GM23338 (cell line): Measurements from ENCODE around the gene GALNT9. TPM values are rescaled to one million over a fixed set of nuclear protein-coding genes. Genes with fewer than 3 reads are reported as not detected.

Experiments
- ATAC-seq: fragments of 200-7000 bp; cut with Tn5 transposase; 3 replicates; pipeline ENCODE4 v1.9.1; 2020
- DNase-seq: peaks from one replicate; pipeline ENCODE4 v3.0.0-alpha.2; 2015; ENCODE audit warnings: low spot score
- H2AFZ ChIP-seq: fragments of 200-600 bp; sonication (generic); 2 replicates; pipeline ENCODE4 v1.8.0; 2016; ENCODE audit warnings: antibody characterized with exemption, mild to moderate bottlenecking, moderate library complexity
- H3F3A ChIP-seq: fragments of 200-600 bp; sonication (generic); replicated peaks from 2 replicates; pipeline ENCODE4 v1.8.0; 2017; ENCODE audit warnings: antibody characterized with exemption, mixed run types, low read depth
- H3K27ac ChIP-seq: fragments of 200-600 bp; sonication (generic); 2 replicates; pipeline ENCODE4 v1.6.1; 2016; ENCODE audit warnings: low read depth
- H3K27me3 ChIP-seq: fragments of 200-600 bp; sonication (generic); 2 replicates; pipeline ENCODE4 v1.8.0; 2016; ENCODE audit warnings: mild to moderate bottlenecking, mixed run types, moderate library complexity; ENCODE audit not compliant: insufficient read depth
- H3K36me3 ChIP-seq: fragments of 200-600 bp; sonication (generic); 2 replicates; pipeline ENCODE4 v1.8.0; 2016; ENCODE audit warnings: mild to moderate bottlenecking; ENCODE audit not compliant: insufficient read depth
- H3K4me1 ChIP-seq: fragments of 200-600 bp; sonication (generic); 2 replicates; pipeline ENCODE4 v1.8.0; 2016; ENCODE audit warnings: mild to moderate bottlenecking, moderate library complexity; ENCODE audit not compliant: insufficient read depth
- H3K4me2 ChIP-seq: fragments of 200-600 bp; sonication (generic); 2 replicates; pipeline ENCODE4 v1.7.1; 2017; ENCODE audit warnings: mixed run types
- H3K4me3 ChIP-seq: fragments of 200-600 bp; sonication (generic); 2 replicates; pipeline ENCODE4 v1.6.1; 2016; ENCODE audit warnings: mixed run types
- H3K79me2 ChIP-seq: fragments of 200-600 bp; sonication (generic); replicated peaks from 2 replicates; pipeline ENCODE4 v1.8.0; 2017; ENCODE audit warnings: mild to moderate bottlenecking; ENCODE audit not compliant: insufficient read depth
- H3K9me2 ChIP-seq: fragments of 200-600 bp; sonication (generic); 2 replicates; pipeline ENCODE4 v1.8.0; 2017; ENCODE audit not compliant: insufficient read depth
- H4K20me1 ChIP-seq: fragments of 200-600 bp; sonication (generic); replicated peaks from 2 replicates; pipeline ENCODE4 v1.8.0; 2017; ENCODE audit warnings: mild to moderate bottlenecking; ENCODE audit not compliant: insufficient read depth
- H3K27ac Mint-ChIP-seq: 2 replicates; pipeline ENCODE4 v1.8.0; 2020; ENCODE audit warnings: inconsistent platforms, mild to moderate bottlenecking, moderate library complexity, mixed read lengths
- H3K27me3 Mint-ChIP-seq: 3 replicates; pipeline ENCODE4 v1.8.0; 2022; ENCODE audit warnings: low read depth, mild to moderate bottlenecking, moderate library complexity, mixed read lengths, inconsistent platforms; ENCODE audit not compliant: insufficient read depth, poor library complexity
- H3K36me3 Mint-ChIP-seq: 3 replicates; pipeline ENCODE4 v1.8.0; 2021; ENCODE audit warnings: low read depth, mild to moderate bottlenecking, inconsistent platforms, moderate library complexity, mixed read lengths
- H3K4me1 Mint-ChIP-seq: 3 replicates; pipeline ENCODE4 v1.8.0; 2020; ENCODE audit warnings: mild to moderate bottlenecking, inconsistent platforms, mixed read lengths
- H3K4me3 Mint-ChIP-seq: 3 replicates; pipeline ENCODE4 v1.8.0; 2021; ENCODE audit warnings: moderate library complexity, mild to moderate bottlenecking, inconsistent platforms, mixed read lengths
- H3K9me3 Mint-ChIP-seq: 3 replicates; pipeline ENCODE4 v1.8.0; 2020; ENCODE audit warnings: moderate library complexity, mild to moderate bottlenecking, inconsistent platforms, mixed read lengths
- CREB1 ChIP-seq: fragments of 250-450 bp; sonication (Bioruptor Pico); IDR thresholded peaks from 2 replicates; pipeline ENCODE4 v1.5.0; 2020; ENCODE audit warnings: low read depth, mild to moderate bottlenecking, moderate library complexity
- CTCF ChIP-seq, 2 experiments: fragments of 200-600 bp in 1 of 2; sonication (generic) in 1 of 2; conservative IDR thresholded peaks; 2 replicates each; pipeline versions ENCODE4 v1.5.1 to v1.6.1; 2016 to 2017; ENCODE audit warnings: antibody characterized with exemption in 2 of 2, low read depth in 2 of 2, mild to moderate bottlenecking in 2 of 2, moderate library complexity in 1 of 2
- ETS1 ChIP-seq: IDR thresholded peaks from 2 replicates; pipeline ENCODE4 v1.6.1; 2016; ENCODE audit warnings: antibody characterized with exemption
- EZH2phosphoT487 ChIP-seq: fragments of 200-600 bp; sonication (generic); IDR thresholded peaks from one replicate; pipeline ENCODE4 v1.8.1; 2018; ENCODE audit warnings: antibody characterized with exemption; ENCODE audit not compliant: unreplicated experiment
- JUNB ChIP-seq: IDR thresholded peaks from one replicate; pipeline ENCODE4 v1.6.1; 2016; ENCODE audit warnings: antibody characterized with exemption; ENCODE audit not compliant: unreplicated experiment
- NANOG ChIP-seq: IDR thresholded peaks from 2 replicates; pipeline ENCODE4 v1.6.1; 2016; ENCODE audit warnings: antibody characterized with exemption, borderline replicate concordance
- REST ChIP-seq: IDR thresholded peaks from one replicate; pipeline ENCODE4 v1.6.1; 2018; ENCODE audit warnings: antibody characterized with exemption; ENCODE audit not compliant: unreplicated experiment
- STAT1 ChIP-seq: IDR thresholded peaks from one replicate; pipeline ENCODE4 v1.6.1; 2016; ENCODE audit warnings: antibody characterized with exemption; ENCODE audit not compliant: unreplicated experiment
- ZNF331 ChIP-seq: fragments of 250-450 bp; sonication (Bioruptor Pico); IDR thresholded peaks from 2 replicates; pipeline ENCODE4 v1.5.0; 2020; ENCODE audit warnings: low read depth, mild to moderate bottlenecking, moderate library complexity
- polyA plus RNA-seq: library from polyadenylated mRNA; unstranded; fragments of >200 nt; fragmentation: Nextera tagmentation; extraction: Ambion mirVana; gene quantifications from 2 replicates; pipeline ENCODE4 v1.2.1, GENCODE V29; 2016
- total RNA-seq: library from RNA; depleted of rRNA; stranded (reverse); fragments of >200 nt; shearing (Covaris generic); gene quantifications from 2 replicates; pipeline ENCODE4 v1.2.3, GENCODE V29; 2014

The GALNT9 gene
- total and polyA plus RNA-seq, 2 experiments from 2014 or later = 0.81 to 2.5 TPM

GRCh38 chr12:132185705-132186104, 143.7 kb downstream of the GALNT9 start (continued):
- TF ChIP-seq ETS1 (no peak), CREB1 (CRISPR knock-in tag) (no peak), EZH2phosphoT487 (no peak), CTCF (conservative IDR thresholded peaks at IDR 0.05; ENCODE audit: low read depth in 2 of 2) (no peak), JUNB (no peak), REST (no peak)

DNA sequence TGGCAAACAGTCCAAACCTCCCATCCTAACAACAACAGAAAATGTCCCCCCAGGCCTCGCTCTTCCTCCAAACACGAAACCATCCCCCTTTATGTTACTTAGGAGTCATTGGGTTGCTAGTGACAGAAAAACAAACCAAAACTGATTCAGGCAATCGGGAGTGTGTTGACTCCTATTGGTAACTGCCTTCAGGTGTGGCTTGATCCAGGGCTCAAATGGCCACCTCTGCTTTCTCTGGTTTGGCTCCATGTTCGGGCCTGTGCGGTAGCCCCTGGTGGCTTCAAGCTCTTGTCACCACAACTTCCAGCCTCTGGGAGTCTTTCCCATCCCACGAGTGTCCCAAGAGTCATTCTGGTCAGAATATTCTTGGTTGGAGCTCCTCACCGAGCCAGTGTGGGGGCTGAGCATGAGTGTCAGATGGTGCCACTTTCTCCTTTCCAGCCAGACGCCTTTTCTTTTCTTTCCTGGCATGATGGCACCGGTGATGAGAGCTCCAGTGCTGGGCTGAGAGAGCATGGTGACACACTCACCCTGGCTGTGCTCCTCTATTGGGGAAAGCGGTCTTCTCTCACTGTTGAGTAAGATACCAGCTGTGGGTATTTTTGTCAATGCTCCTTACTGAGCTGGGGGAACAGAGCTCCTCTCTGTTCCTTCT, 146.6 kb downstream of the GALNT9 start:
- Histone ChIP-seq H2AFZ (no peak overlapping the region), H3K4me1 (peaks cover 4% of the 10 kb centered on the region; the same call in 1 of the 2 replicates), H3K4me3 (no peak overlapping the region), H3K27ac (no peak overlapping the region), H3K4me2 (no peak overlapping the region), H3K36me3 (no peaks in the 10 kb centered on the region), H4K20me1 (no peaks in the 10 kb centered on the region; the same call in 1 of the 2 replicates), H3K27me3 (peaks cover 30% of the 10 kb centered on the region), H3K9me2 (no peaks in the 10 kb centered on the region), H3F3A (0 out of 2 replicates have a peak, but pooled peaks cover 2% of the 10 kb centered on the region), H3K79me2 (no peaks in the 10 kb centered on the region)
- ATAC-seq = no peak
- Mint-ChIP-seq H3K4me1 (peaks cover 12% of the 10 kb centered on the region), H3K27me3 (peaks cover 50% of the 10 kb centered on the region), H3K4me3 (no peak overlapping the region; the same call in 2 of the 3 replicates), H3K9me3 (peaks cover 11% of the 10 kb centered on the region; the same call in 2 of the 3 replicates), H3K27ac (no peak overlapping the region), H3K36me3 (peaks cover 4% of the 10 kb centered on the region; the same call in 1 of the 3 replicates)
- no peak for DNase-seq
- TF ChIP-seq CTCF (conservative IDR thresholded peaks at IDR 0.05; ENCODE audit: low read depth in 2 of 2) = no peak
- no peak for TF ChIP-seq ETS1
- TF ChIP-seq ZNF331 (CRISPR knock-in tag) = no peak
- TF ChIP-seq CREB1 (CRISPR knock-in tag) = no peak
- no peak for TF ChIP-seq STAT1
- no peak for TF ChIP-seq NANOG
- TF ChIP-seq REST = no peak
